ENCODE data around the gene GTF2H1.

DNA sequence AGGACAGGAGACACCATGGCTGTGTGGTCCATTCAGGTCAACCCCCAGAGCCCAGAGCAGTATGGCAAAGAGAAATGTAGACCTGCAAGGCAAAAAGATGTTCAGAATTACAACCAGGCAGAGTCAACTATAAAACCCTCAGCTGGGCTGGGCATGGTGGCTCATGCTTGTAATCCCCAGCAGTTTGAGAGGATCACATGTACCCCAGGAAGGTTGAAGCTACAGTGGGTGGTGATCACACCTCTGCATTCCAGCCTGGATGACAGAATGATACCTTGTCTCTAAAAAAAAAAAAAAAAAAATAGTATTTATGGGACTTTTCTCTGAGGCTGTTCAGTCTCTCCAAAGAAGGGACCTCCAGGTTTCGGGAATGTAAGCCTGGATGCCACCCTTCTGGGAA lies 53.6 kb downstream of the GTF2H1 start:
- TF ChIP-seq TAF1 (IDR thresholded peaks at IDR 0.05; ENCODE audit: low read depth) (no peak), EP300 (IDR thresholded peaks at IDR 0.05; ENCODE audit: borderline replicate concordance) (no peak), TCF12 (IDR thresholded peaks at IDR 0.05; ENCODE audit: low read depth) (no peak), RAD21 (IDR thresholded peaks at IDR 0.05; ENCODE audit: low read depth) (no peak)
